ENCODE data around the gene ABR. TPM values are rescaled to one million over a fixed set of nuclear protein-coding genes. Genes with fewer than 3 reads are reported as not detected.

ABR gene
- total RNA-seq, 1 donor from 2014 or later, result 76.6 TPM

DNA sequence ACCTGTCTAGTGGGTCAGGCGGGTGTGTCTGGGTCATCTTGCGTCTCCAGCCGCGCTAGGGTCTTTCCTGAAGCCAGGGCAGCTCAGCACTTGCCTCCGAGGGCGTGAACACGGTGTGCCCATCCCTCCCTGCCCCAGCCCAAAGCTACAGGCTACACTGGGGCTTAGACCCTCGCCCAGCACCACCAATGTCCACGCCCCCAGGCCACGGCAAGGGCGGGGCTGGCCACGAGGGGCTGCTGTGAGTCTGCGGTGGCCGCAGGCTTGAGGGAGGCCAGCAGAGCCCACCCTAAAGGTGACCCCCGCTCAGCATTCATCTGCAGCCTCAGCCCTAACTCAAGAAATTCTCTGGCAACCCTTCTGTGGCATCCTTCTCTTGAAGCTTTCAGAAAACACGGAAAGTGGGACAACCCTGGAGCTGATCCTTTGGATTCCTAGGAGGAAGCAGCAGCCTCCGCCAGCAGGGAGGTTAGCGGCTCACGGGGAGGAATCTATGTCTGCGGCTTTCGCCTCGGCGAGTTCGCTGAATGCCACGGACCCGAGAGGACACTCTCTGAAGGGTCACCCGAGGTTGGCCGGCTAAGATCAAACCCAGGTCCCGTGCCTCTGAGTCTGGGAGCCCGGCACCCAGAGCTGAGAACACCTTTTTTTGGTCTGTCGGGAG, 141.2 kb downstream of the ABR start:
- Mint-ChIP-seq H3K4me3 (ENCODE audit: unreplicated experiment) (no peak overlapping the region), H3K36me3 (ENCODE audit: low read depth, unreplicated experiment) (peaks cover 14% of the 10 kb centered on the region), H3K27me3 (ENCODE audit: unreplicated experiment) (peaks cover 9% of the 10 kb centered on the region), H3K4me1 (ENCODE audit: unreplicated experiment) (peaks cover 15% of the 10 kb centered on the region), H3K9me3 (ENCODE audit: unreplicated experiment) (no peaks in the 10 kb centered on the region), H3K27ac (ENCODE audit: unreplicated experiment) (no peak overlapping the region)
- DNase-seq (ENCODE audit: low spot score), result no peak
- TF ChIP-seq, protein P1, sequence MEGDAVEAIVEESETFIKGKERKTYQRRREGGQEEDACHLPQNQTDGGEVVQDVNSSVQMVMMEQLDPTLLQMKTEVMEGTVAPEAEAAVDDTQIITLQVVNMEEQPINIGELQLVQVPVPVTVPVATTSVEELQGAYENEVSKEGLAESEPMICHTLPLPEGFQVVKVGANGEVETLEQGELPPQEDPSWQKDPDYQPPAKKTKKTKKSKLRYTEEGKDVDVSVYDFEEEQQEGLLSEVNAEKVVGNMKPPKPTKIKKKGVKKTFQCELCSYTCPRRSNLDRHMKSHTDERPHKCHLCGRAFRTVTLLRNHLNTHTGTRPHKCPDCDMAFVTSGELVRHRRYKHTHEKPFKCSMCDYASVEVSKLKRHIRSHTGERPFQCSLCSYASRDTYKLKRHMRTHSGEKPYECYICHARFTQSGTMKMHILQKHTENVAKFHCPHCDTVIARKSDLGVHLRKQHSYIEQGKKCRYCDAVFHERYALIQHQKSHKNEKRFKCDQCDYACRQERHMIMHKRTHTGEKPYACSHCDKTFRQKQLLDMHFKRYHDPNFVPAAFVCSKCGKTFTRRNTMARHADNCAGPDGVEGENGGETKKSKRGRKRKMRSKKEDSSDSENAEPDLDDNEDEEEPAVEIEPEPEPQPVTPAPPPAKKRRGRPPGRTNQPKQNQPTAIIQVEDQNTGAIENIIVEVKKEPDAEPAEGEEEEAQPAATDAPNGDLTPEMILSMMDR (IDR thresholded peaks at IDR 0.05; ENCODE audit: unreplicated experiment), result no peak

DNA sequence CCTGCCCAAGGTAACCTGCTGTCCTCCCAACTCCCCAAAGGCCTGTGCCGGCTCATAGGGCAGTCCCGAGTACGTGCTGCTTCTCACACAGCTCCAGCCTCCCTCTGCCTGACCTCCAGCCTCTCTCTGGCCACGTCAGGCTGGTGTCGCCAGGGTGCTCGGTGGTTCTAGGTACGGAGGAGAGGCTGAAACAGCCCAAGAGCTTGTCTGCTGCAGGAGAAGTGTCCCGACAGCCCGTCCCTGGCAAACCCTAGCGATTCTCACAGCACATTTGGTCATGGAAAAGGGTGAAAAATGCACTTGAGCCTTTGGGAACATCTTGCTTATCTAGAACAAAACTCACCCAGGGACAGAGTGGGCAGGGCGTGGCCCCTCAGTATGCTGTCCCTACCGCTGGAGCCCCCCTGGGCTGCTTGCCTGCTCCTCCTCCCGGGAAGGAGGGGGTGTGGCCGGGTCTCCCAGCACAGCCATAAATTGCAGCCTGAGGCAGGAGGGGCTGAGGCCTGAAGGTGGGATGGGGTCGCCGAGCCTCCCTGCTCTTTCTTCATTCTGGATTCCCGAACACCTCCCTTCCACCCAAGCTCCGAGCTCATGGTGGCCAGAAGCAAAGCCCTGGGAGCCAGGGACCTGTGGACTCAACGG, 142.4 kb downstream of the ABR start:
- H3K27me3 Mint-ChIP-seq (ENCODE audit: unreplicated experiment), result peaks cover 6% of the 10 kb centered on the region
- H3K27ac Mint-ChIP-seq (ENCODE audit: unreplicated experiment), result no peak overlapping the region
- H3K9me3 Mint-ChIP-seq (ENCODE audit: unreplicated experiment), result no peaks in the 10 kb centered on the region
- no peak for DNase-seq (ENCODE audit: low spot score)
- TF ChIP-seq, protein P1 (IDR thresholded peaks at IDR 0.05; ENCODE audit: unreplicated experiment), result no peak
- peaks cover 17% of the 10 kb centered on the region for H3K36me3 Mint-ChIP-seq (ENCODE audit: low read depth, unreplicated experiment)
- H3K4me1 Mint-ChIP-seq (ENCODE audit: unreplicated experiment), result peaks cover 15% of the 10 kb centered on the region
- no peak overlapping the region for H3K4me3 Mint-ChIP-seq (ENCODE audit: unreplicated experiment)

DNA sequence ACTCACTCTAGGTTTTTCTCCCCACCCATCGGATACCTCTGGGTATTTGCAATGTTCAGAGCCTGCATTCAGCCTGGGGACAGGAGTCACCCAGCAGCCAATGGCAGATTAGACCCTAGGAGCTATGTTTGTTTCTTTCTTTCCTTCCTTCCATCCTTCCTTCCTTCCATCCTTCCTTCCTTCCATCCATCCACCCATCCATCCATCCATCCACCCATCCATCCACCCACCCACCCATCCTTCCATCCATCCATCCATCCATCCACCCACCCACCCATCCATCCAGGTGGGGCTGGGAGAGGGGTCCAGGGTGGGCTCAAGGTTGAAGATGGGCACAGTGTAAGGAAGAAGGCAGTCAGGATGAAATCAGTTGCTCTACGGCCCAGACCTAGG, 142.9 kb downstream of the ABR start:
- Mint-ChIP-seq H3K9me3 (ENCODE audit: unreplicated experiment) (no peaks in the 10 kb centered on the region), H3K27me3 (ENCODE audit: unreplicated experiment) (peaks cover 6% of the 10 kb centered on the region), H3K27ac (ENCODE audit: unreplicated experiment) (no peak overlapping the region), H3K4me1 (ENCODE audit: unreplicated experiment) (peaks cover 15% of the 10 kb centered on the region), H3K4me3 (ENCODE audit: unreplicated experiment) (no peak overlapping the region), H3K36me3 (ENCODE audit: low read depth, unreplicated experiment) (peaks cover 15% of the 10 kb centered on the region)
- TF ChIP-seq, protein P1 (IDR thresholded peaks at IDR 0.05; ENCODE audit: unreplicated experiment), result no peak
- no peak for DNase-seq (ENCODE audit: low spot score)

DNA sequence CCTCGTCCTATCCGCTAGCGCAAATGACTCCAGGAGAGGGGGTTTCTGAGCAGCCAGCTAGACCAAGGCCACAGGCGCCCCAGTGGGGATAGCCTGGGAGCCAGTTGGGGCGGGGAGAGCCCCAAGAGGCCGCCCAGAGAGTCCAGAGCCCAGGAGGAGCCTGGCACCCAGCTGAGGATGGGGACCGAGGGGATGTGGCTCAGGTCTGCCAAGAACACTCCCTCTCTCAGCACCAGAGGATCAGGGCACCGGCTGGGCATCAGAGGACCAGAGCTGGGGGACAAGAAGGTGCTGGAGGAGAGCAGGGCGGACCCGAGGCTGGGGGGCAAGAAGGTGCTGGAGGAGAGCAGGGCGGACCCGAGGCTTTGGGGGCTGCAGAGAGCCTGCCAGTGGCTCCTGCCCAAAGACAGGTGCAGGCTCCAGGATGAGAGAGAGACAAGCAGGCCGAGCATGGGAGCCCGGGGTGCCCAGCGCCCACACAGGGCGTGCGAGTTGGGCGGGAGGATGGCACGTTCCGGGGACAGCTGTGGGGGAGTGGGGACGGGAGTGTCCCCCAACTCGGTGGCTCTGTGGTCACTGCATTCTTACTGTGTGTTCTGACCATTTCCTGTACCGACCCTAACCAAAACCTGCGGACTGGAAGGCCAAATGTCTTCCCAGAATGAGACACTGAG, 143.5 kb downstream of the ABR start:
- DNase-seq (ENCODE audit: low spot score), result no peak
- peaks cover 6% of the 10 kb centered on the region for H3K27me3 Mint-ChIP-seq (ENCODE audit: unreplicated experiment)
- TF ChIP-seq, protein P1 (IDR thresholded peaks at IDR 0.05; ENCODE audit: unreplicated experiment), result no peak
- H3K4me3 Mint-ChIP-seq (ENCODE audit: unreplicated experiment), result no peak overlapping the region
- peaks cover 14% of the 10 kb centered on the region for H3K36me3 Mint-ChIP-seq (ENCODE audit: low read depth, unreplicated experiment)
- no peak overlapping the region for H3K27ac Mint-ChIP-seq (ENCODE audit: unreplicated experiment)
- H3K9me3 Mint-ChIP-seq (ENCODE audit: unreplicated experiment), result no peaks in the 10 kb centered on the region
- H3K4me1 Mint-ChIP-seq (ENCODE audit: unreplicated experiment), result peaks cover 15% of the 10 kb centered on the region
